ENCODE results near the gene SLAMF1. TPM values are rescaled to one million over a fixed set of nuclear protein-coding genes. Genes with fewer than 3 reads are reported as not detected.

The SLAMF1 gene
- total and polyA plus RNA-seq, 2 donors (not counting 1 experiment from before 2014, with no cell fraction given), result 20.7 to 42.3 TPM

DNA sequence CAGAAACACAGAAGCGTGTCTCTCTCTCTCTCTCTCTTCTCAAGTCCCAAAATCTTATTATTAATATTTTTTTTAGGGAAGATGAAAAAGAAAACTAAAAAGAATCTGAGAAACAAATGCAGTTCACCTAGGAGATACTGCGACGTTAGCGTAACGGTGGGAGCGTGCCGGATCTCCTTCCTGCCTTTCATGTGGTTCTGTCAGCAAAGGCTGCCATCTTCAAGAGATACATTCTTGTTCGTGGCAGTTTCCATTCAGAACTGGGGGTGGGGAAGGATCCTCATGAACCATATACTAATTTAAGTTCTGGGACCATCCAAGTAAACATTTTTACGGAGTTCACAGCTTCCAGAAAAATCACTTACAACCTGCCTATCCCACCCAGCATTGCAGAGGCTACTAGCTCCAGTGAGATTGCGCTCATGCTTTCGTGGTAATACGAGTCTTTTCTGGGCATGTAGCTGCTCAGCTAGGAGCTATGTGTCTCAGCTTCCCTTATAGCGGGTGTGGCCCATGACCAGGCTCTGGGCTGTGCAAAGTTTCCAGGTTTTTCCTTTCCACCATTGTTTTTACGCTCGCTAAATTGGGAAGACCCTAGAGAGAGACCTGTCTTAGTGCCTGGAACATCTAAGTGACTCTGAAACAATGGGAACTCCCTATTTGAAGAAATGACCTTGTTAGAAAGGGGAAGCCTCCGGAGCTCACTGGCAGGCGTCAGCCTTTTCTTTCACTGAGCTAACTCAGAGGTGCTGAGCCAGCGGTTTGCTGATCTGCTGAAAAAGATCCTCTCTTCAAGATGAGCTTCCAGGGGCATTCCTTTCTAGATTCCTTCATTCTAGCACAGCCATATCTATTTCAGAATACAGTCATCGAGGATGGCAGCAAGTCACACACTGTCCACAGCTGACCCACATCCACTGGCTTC is 17.3 kb downstream of the SLAMF1 start:
- CTCF ChIA-PET, result interaction anchor here (0.9 to 10.0 kb wide), 6 partner anchors 9 to 44 kb away, joined by 3 to 76 read pairs (median 5); partner anchors contain the start of gene SLAMF1
- Histone ChIP-seq H3K4me2 (replicated peaks; ENCODE audit: low read depth, low read length, poor library complexity, severe bottlenecking) (peak overlapping the region; percentile 33), H3K79me2 (ENCODE audit: control insufficient read depth, insufficient read depth, low read length) (peaks cover 99% of the 10 kb centered on the region), H3K27me3 (replicated peaks in 1 of 4; ENCODE audit: control extremely low read depth in 1 of 4, control insufficient read depth in 3 of 4, insufficient read depth in 4 of 4, low read length in 3 of 4) (no peaks in the 10 kb centered on the region), H3K27ac (ENCODE audit: low read length in 2 of 2) (peak overlapping the region; percentile 16 to 41), H3K4me3 (ENCODE audit: control extremely low read depth in 1 of 5, extremely low read depth in 1 of 5, insufficient read depth in 1 of 5, low read depth in 2 of 5, low read length in 4 of 5) (no peak overlapping the region), H3K9me3 (ENCODE audit: control extremely low read depth in 1 of 3, control insufficient read depth in 2 of 3, insufficient read depth in 1 of 3, low read length in 2 of 3) (no peaks in the 10 kb centered on the region), H4K20me1 (ENCODE audit: control insufficient read depth, insufficient read depth, low read length, poor library complexity, severe bottlenecking) (peaks cover 6% of the 10 kb centered on the region), H3K4me1 (ENCODE audit: control insufficient read depth in 2 of 2, insufficient read depth in 2 of 2, low read length in 2 of 2) (peaks cover 84 to 95% of the 10 kb centered on the region in 2 donors), H3K9ac (ENCODE audit: low read length) (no peak overlapping the region), H2AFZ (ENCODE audit: insufficient read depth, low read depth, low read length, poor library complexity, severe bottlenecking) (no peak overlapping the region), H3K36me3 (replicated peaks in 1 of 2; ENCODE audit: control extremely low read depth in 1 of 2, control insufficient read depth in 1 of 2, extremely low read depth in 1 of 2, insufficient read depth in 2 of 2, low read length in 1 of 2) (peaks cover 0 to 61% of the 10 kb centered on the region in 2 experiments)
- TF ChIP-seq CTCF (IDR thresholded peaks at IDR 0.05) (no peak), EZH2 (IDR thresholded peaks at IDR 0.05; ENCODE audit: borderline replicate concordance, insufficient read depth, low read depth, low read length, poor library complexity, severe bottlenecking) (no peak)
- peak overlapping the region; percentile 38 for H3K4me3 Mint-ChIP-seq
- peak; percentile 50 for ATAC-seq (ENCODE audit: low read depth)
- WGBS (ENCODE audit: insufficient coverage), result 57% methylated on average over 10 of the region's 19 CpGs
- intact Hi-C loops (cut with micrococcal nuclease), result no loop called here
- no peaks in the 10 kb centered on the region for H3K9me3 Mint-ChIP-seq (ENCODE audit: insufficient read depth)
- no peaks in the 10 kb centered on the region for H3K27me3 Mint-ChIP-seq
- peak overlapping the region; percentile 59 for H3K27ac Mint-ChIP-seq
- peak; percentile 61 for DNase-seq
- POLR2A ChIA-PET, result interaction anchor here (0.7 to 1.8 kb wide), 3 partner anchors 10 to 14 kb away, joined by 3 to 4 read pairs (median 4); no protein-coding TSS in a partner anchor
- peaks cover 92% of the 10 kb centered on the region for H3K4me1 Mint-ChIP-seq
